Left renal pelvis (tissue), 4 donors: Measurements from ENCODE around the gene TROAP. TPM values are rescaled to one million over a fixed set of nuclear protein-coding genes. Genes with fewer than 3 reads are reported as not detected.
"Not testable (repeated sequence)": the region's sequence is repeated elsewhere in the genome, so short reads cannot be mapped to it uniquely, and the experiment has no call there.

Experiments
- DNase-seq, 4 donors: peaks; one replicate each; pipeline ENCODE4 v3.0.0-alpha.2; 2013; ENCODE audit warnings: low read depth in 4 of 4, low spot score in 3 of 4
- polyA plus RNA-seq, 4 donors: library from polyadenylated mRNA; unstranded; fragments of 120-200 nt; gene quantifications; one replicate each; pipeline ENCODE4 v1.2.1, GENCODE V29; 2013; ENCODE audit not compliant: insufficient read length in 4 of 4

The TROAP gene
- polyA plus RNA-seq, 4 donors, result 16.4 to 37.7 (median 23.3) TPM

DNA sequence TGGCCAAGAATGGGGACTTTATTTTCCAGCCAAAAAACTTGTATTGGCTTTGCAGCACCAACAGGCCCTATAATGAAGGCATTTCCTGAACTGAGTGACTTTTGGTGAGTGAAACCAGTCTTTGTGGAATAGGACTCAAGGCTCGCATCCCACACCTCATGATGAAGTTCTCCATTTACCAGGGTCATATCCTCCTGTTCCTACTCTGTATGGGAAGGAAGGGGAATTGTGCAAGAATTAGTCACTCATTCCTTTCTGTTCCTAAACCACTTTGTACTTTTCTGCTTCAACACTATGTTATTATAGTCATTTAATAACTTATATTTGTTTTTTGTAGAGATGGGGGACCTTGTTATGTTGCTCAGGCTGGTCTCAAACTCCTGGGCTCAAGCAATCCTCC lies 41.9 kb downstream of the TROAP start:
- no peak for DNase-seq

DNA sequence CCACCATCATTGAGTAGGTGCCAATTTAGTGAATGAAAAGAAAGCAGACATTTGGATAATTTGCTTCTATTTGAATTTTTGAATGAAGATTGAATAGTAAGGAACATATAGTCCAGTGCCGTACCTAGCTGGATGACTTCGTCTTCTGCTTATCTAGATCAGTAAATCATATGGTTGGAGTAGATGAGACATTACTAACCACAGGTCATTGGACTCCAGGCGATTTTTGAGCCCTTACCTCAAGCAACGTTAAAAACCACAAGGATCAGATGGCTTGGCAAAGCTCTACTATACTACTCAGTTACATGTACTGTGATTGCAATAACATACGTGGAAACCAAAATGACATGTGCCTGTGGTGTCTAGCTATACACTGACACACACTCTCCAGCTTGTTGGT lies 42.5 kb downstream of the TROAP start:
- DNase-seq, result no peak

DNA sequence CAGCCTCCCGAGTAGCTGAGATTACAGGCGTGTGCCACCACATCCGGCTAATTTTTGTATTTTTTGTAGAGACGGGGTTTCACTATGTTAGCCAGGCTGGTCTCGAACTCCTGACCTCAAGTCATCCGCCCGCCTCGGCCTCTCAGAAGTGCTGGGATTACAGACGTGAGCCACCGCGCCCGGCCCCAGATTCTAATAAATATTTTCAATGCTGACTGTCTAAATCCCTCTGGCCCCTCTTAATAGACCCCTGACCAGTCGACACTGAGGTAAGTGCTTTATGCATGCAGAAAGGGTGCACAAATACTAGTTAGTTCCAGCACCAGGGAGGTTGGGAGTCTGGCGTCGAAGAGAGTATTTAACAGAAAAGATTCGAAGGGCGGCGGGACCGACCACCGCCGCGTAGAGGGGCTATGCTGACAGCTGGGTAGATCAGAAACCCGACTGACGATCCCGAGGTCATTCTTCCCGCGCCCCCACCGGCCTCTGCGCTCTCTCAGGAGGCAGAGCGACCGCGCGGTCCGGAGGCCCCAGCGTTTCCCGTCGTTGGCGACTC lies 43.1 kb downstream of the TROAP start:
- DNase-seq, result no peak

DNA sequence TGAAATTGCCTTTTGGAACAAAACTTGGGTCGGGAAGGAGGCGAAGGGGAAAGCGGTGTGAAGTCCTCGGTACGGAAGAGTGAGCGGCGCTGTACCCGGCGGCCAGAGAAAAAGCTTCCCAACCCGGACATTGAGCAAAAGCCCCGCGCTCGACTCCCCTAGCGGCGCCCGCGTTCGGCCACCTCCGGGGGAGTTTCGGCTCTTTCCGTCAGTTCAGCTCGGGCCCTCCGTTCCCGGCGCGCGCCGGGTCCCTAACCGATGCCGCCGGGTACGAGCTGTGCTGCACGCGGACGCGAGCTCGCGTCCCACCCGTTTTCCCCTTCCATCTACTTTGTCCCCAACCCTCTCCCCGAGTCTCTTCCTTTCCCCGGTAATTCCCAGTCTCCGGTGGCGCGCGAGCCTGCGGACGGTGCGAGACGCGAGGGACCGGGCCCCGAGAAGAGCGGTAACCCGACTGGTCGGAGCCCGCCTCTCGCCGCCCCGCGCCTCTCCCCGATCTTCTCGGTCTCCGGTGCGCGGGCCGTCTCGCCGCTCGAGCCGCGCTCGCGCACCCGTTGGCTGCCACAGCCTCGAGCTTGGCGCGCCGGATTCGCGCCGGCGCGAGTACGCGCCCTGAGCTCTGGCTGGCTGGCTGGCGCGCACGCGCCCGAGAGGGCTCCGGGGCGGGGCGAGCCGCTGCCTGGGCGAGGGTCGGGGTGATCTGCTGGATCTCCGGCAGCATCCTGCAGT lies 43.8 kb downstream of the TROAP start:
- peak; percentile 87 to 92 (median 90) for DNase-seq

DNA sequence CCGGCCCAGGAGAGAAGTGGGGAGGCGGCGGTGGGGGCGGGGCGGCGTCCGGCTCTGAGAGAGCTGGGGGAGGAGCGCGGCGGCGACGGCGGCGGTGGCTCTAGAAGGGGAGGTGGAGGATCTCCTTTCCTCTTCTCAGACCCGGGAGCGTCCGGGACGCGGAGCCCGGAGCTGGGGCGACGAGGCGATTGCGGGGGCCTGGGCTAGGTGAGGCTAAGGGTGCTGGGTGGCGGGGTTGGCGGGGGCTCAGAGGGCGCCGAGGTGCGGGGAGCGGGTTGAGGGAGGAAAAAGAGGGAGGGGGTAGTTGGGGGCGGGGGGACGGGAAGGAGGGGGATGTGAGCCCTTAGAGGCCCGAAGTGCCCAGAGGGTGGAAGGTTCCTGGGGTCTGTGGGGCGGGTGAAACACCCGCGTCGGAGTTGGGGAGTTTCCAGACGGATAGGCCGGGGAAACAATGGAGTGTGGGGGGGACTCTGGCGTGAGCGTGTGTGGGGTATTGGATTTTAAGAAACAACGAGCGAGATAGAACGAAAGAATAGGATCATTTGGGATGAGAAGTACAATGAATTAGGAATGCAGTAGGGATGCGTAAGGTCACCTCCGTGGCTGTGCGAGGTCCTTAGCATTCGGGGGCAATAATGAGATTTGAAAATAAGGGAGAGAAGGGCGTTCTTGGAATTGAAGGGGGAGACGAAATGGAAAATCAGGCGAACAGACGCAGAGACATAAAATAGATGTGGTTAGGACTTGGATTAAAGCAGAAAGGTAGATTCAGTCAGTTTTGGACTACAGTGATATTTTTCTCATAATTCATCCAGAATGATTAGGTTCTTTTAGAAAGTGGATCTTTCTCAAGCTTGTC lies 44.6 kb downstream of the TROAP start, which contains the start of gene SPATS2:
SPATS2 (plus strand) TSS at position 82 of the 859 bp plus-strand sequence. CDS start 93,551 bp downstream, outside the sequence.
- DNase-seq, result peak in 1 of 4 donors; percentile 51

DNA sequence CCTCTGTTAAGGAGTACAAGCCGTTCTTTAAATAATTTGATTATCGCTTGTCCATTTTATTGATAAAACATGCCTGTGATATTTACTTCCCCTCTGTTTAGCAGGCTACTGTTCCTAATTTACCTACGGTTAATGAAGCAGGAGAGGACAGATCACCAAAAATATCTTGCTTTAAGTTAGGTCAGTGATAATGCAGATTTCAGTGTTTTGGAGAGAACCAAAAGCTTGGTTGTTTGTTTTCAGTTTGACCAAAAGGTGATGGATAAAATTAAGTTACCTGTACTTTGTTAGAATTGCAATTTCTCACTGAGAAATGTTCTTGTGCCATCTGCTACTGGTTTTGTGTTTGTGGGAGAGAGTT lies 45.2 kb downstream of the TROAP start:
- DNase-seq, result no peak

DNA sequence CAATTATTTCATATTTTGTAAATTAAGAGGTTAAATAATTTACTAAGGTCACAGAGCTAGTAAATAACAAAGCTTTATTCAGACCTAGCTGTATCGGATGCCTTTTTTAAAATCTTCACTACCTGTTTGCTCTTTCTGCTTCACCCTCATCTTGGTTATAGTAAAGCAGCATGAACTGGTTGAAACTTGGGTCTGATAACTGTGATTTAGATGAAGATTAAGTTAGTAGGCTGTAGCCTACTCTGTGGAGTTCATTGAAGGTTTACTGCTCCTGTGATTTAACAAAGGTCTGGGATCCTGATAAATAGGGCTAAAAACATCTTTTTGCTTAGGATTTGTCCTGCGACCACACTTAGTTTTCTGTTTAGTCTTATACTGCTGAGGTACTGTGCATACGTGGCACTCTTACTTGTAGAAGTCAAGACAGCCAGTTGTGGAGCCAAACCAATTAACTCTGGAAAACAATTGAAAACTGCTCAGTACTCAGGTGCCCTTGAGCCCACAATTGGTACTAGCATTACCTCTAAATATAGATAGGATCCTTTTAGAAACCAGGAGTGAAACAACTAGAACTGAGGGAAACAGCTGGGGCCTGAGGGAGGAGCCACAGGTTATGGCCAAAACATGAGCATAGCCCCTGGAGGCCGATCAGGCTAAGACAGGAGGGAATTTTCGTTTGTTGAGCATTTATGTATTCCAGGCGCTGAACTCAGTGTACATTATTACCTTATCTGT lies 46.5 kb downstream of the TROAP start:
- DNase-seq, result no peak

DNA sequence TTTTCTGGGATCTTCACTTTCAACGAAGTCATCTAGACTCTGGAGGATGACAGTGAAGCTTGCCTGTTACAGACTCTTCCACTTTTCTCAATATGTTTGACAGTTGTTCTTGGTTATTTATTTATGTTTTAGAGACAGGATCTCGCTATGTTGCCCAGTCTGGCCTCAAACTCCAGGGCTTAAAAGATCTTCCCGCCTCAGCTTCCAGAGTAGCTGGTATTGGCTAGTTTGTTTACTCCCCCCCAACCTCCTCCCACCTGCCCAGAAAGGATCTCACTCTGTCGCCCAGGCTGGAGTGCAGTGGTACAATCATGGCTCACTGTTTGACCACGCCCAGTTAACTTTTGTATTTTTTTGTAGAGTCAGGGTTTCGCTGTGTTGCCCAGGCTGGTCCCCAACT lies 47.5 kb downstream of the TROAP start:
- DNase-seq, result no peak

DNA sequence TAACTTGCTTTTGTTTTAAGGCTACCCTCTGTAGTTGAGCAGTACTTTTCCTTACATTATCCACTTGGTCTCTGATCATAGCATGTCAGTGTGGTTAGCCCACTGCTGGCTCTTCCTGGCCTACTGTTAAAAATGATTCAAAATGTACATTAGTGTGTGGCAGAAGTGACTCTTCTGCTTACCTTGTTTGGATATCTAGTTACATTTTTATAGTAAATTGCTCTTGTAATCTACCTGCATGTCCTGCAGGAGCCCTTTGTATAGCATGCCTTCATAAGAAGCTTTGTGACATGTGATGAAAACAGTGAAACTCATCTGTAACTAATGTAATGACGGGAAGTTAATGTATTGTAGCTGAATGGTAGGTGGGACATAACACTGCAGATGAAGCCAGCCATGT lies 52.4 kb downstream of the TROAP start:
- DNase-seq, result no peak

DNA sequence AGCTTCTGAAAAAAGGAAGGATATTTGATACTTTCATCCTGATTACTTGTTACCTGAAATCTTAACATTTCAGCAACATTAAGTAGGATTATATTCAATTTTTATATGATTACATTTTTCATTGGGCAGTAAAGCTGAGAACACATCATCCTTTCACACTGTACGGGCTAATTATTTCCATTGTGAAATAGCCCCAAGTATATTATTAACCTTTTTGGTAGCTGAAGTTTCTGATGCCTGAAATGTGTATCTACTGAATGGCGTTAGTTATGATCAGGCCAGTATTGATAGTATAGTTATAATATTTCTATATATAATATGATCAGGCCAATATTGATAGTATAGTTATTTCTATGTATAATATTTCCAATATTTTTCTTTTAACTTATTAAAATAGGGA lies 54.3 kb downstream of the TROAP start:
- DNase-seq, result no peak

DNA sequence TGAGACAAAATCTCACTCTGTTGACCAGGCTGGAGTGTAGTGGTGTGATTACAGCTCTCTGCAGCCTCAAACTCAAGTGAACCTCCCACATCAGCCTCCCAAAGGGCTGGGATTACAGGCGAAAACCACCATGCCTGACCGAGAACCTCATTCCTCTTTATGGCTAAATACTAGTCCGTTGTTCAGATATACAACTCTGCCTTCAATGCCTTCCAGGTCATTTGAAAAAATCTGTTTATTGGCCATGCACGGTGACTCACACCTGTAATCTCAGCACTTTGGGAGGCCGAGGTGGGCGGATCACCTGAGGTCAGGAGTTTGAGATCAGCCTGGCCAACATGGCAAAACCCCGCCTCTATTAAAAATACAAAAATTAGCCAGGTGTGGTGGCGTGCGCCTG lies 57.1 kb downstream of the TROAP start:
- not testable (repeated sequence) for DNase-seq

Other genes starting within 250 kb of the TROAP start
- under 1 TPM; 0.23 to 0.60 (median 0.44) TPM for gene DHH, start 228.5 kb upstream of the TROAP start, polyA plus RNA-seq
- 100 to 1,000 TPM in 1 of 4 donors, 10 to 100 TPM in 3; 59.8 to 100 (median 80.3) TPM for gene LMBR1L, start 212.4 kb upstream of the TROAP start, polyA plus RNA-seq
- gene TUBA1B, start 191.9 kb upstream of the TROAP start, polyA plus RNA-seq, result 1,000 to 10,000 TPM; 1,017 to 1,115 (median 1,046) TPM
- 1,000 to 10,000 TPM in 1 of 4 donors, 100 to 1,000 TPM in 3; 388 to 1,062 (median 458) TPM for gene TUBA1A, start 134.2 kb upstream of the TROAP start, polyA plus RNA-seq
- 100 to 1,000 TPM; 113 to 147 (median 127) TPM for gene TUBA1C, start 58.2 kb upstream of the TROAP start, polyA plus RNA-seq
- 1 to 10 TPM in 3 of 4 donors, under 1 TPM in 1; 0.29 to 5.8 (median 3.0) TPM for gene PRPH, start 28.1 kb upstream of the TROAP start, polyA plus RNA-seq
- 1 to 10 TPM; 1.1 to 2.0 (median 1.3) TPM for gene C1QL4, start 13.9 kb downstream of the TROAP start, polyA plus RNA-seq
- gene DNAJC22, start 23.6 kb downstream of the TROAP start, polyA plus RNA-seq, result 10 to 100 TPM in 3 of 4 donors, 1 to 10 TPM in 1; 6.5 to 26.4 (median 17.8) TPM
- gene SPATS2, start 44.2 kb downstream of the TROAP start, polyA plus RNA-seq, result 10 to 100 TPM; 48.7 to 60.5 (median 50.7) TPM
- gene KCNH3, start 215.8 kb downstream of the TROAP start, polyA plus RNA-seq, result 1 to 10 TPM; 2.4 to 8.5 (median 4.6) TPM
- gene MCRS1, start 244.9 kb downstream of the TROAP start, polyA plus RNA-seq, result 10 to 100 TPM; 45.4 to 77.8 (median 64.5) TPM